Muscle layer of colon (tissue), 2 donors: Measurements from ENCODE around the gene SPECC1L.

Experiments
- H3K27ac ChIP-seq: one replicate; pipeline ENCODE4 v1.7.0; 2013; ENCODE audit warnings: low read depth, mild to moderate bottlenecking, low read length, moderate library complexity
- H3K27me3 ChIP-seq, 2 donors: one replicate each; pipeline ENCODE4 v1.7.0; 2013; ENCODE audit warnings: low read length in 2 of 2, mild to moderate bottlenecking in 2 of 2; ENCODE audit not compliant: insufficient read depth in 2 of 2, control insufficient read depth in 1 of 2
- H3K36me3 ChIP-seq: one replicate; pipeline ENCODE4 v1.7.0; 2013; ENCODE audit warnings: mild to moderate bottlenecking, low read length; ENCODE audit not compliant: insufficient read depth
- H3K4me1 ChIP-seq: one replicate; pipeline ENCODE4 v1.7.0; 2013; ENCODE audit warnings: mild to moderate bottlenecking, low read length; ENCODE audit not compliant: insufficient read depth
- H3K4me3 ChIP-seq, 2 donors: one replicate each; pipeline ENCODE4 v1.7.0; 2013; ENCODE audit warnings: low read length in 2 of 2, low read depth in 1 of 2, mild to moderate bottlenecking in 1 of 2, moderate library complexity in 1 of 2
- H3K9ac ChIP-seq: one replicate; pipeline ENCODE4 v1.7.0; 2013; ENCODE audit warnings: low read length
- H3K9me3 ChIP-seq: one replicate; pipeline ENCODE4 v1.7.0; 2013; ENCODE audit warnings: mild to moderate bottlenecking, low read length
- donor health status: abdominal sarcoma.
- donor health status: Adenocarcinoma of cecum.

Gene SPECC1L

GRCh38 chr22:24355574-24355973 is 84.9 kb downstream of the SPECC1L start:
- Histone ChIP-seq H3K9ac (no peak overlapping the region), H3K27ac (no peak overlapping the region), H3K4me1 (no peaks in the 10 kb centered on the region), H3K27me3 (no peaks in the 10 kb centered on the region), H3K9me3 (no peaks in the 10 kb centered on the region), H3K36me3 (peaks cover 15% of the 10 kb centered on the region), H3K4me3 (no peak overlapping the region)

GRCh38 chr22:24357547-24357946 is 86.9 kb downstream of the SPECC1L start:
- Histone ChIP-seq H3K9ac (no peak overlapping the region), H3K4me3 (no peak overlapping the region), H3K9me3 (no peaks in the 10 kb centered on the region), H3K27me3 (no peaks in the 10 kb centered on the region), H3K27ac (no peak overlapping the region), H3K36me3 (peaks cover 11% of the 10 kb centered on the region), H3K4me1 (no peaks in the 10 kb centered on the region)

- Histone ChIP-seq H3K27me3 (no peaks in the 10 kb centered on the region), H3K36me3 (peaks cover 19% of the 10 kb centered on the region), H3K9ac (no peak overlapping the region), H3K27ac (no peak overlapping the region), H3K4me1 (no peaks in the 10 kb centered on the region), H3K4me3 (no peak overlapping the region), H3K9me3 (no peaks in the 10 kb centered on the region)
Measured at GRCh38 chr22:24358105-24358836, 87.6 kb downstream of the SPECC1L start.

DNA sequence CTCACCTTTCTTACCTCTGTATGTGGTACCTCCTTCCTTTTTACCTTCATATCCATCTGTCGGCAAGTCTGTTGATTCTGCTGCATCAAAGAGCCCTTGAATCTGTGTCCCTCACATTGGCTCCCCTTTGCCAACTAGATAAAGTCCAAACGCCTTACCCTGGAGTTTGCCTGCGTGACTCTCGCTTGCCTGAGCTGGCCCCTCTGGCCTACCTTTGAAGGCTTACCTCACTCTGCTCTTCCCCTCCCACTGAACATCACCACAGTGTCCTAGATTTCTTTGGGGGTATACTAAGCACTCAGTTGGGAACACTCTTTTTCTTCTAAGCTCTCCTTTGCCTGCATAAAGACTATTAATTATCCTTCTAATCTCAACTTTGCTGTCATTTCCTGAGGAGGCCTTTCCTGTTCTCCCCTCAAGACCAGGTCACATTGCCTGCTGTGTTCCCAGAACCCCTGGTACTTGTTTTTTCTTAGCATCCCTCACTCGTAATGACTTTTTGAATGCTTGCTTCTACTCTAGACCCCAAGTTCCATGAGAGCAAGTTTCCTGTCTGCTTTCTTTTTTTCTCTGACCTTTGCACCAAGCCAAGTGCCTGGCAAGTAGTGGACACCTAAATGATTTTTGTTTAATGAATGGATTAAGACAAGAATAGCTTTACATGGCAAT is 89.0 kb downstream of the SPECC1L start:
- Histone ChIP-seq H3K4me1 (no peaks in the 10 kb centered on the region), H3K36me3 (peaks cover 20% of the 10 kb centered on the region), H3K27ac (no peak overlapping the region), H3K9ac (no peak overlapping the region), H3K4me3 (no peak overlapping the region), H3K27me3 (no peaks in the 10 kb centered on the region), H3K9me3 (no peaks in the 10 kb centered on the region)

DNA sequence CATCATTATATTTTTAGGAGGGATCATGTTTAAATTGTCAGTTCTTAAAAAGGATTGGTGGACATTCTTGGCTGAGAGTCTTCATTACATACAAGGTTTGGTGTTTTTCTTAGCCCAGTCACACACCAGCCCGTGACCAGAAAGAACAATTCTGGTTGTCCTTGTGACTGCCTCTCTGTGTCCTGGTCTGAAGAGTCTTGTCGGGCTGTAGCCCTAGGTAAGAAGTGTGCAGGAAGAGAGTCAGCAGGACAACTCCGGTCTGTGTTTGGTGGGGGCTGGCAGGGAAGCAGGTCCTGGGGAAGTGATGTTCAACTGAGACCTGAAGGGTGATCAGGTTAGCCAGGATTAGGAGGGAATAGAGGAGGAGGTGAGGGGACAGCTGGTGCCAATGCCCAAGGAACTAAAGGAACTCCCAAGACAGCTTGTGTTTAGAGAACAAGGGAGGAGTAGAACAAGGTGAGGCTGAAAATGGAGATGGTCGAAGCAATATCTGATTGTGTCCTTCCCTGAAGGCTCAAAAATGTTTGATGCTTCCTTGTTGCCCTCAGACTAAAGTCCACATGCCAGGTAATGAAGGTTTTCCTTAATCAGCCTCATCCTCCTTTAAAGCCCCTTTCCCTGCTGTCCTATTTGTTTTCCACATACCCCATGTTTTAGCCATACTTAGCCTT is 91.5 kb downstream of the SPECC1L start:
- no peak overlapping the region for H3K9ac ChIP-seq
- H3K4me3 ChIP-seq: no peak overlapping the region
- peaks cover 19% of the 10 kb centered on the region for H3K36me3 ChIP-seq
- H3K27ac ChIP-seq: no peak overlapping the region
- no peaks in the 10 kb centered on the region for H3K27me3 ChIP-seq
- H3K9me3 ChIP-seq: no peaks in the 10 kb centered on the region
- H3K4me1 ChIP-seq: no peaks in the 10 kb centered on the region

DNA sequence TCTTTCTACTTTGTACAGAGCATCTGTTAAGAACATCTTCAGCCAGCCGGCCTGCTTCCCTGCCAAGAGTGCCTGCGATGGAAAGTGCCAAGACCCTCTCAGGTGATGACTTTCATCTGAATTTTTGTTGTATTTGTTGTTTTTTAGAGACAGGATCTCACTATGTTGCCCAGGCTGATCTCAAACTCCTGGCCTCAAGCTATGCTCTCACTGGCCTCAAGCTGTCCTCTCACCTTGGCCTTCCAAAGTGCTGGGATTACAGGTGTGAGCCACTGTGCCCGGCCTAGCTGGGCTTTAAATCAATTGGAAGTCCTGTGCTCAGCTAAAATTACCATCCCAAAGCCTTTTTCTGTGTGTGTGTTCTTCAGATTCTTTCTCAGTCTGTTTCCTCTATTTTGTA is 92.6 kb downstream of the SPECC1L start:
- Histone ChIP-seq H3K4me3 (no peak overlapping the region), H3K9me3 (no peaks in the 10 kb centered on the region), H3K4me1 (no peaks in the 10 kb centered on the region), H3K9ac (no peak overlapping the region), H3K27ac (no peak overlapping the region), H3K27me3 (no peaks in the 10 kb centered on the region), H3K36me3 (peaks cover 30% of the 10 kb centered on the region)

GRCh38 chr22:24366701-24367100 is 96.1 kb downstream of the SPECC1L start:
- Histone ChIP-seq H3K27ac (no peak overlapping the region), H3K9ac (no peak overlapping the region), H3K4me1 (no peaks in the 10 kb centered on the region), H3K9me3 (no peaks in the 10 kb centered on the region), H3K27me3 (no peaks in the 10 kb centered on the region), H3K36me3 (peaks cover 49% of the 10 kb centered on the region), H3K4me3 (no peak overlapping the region)

DNA sequence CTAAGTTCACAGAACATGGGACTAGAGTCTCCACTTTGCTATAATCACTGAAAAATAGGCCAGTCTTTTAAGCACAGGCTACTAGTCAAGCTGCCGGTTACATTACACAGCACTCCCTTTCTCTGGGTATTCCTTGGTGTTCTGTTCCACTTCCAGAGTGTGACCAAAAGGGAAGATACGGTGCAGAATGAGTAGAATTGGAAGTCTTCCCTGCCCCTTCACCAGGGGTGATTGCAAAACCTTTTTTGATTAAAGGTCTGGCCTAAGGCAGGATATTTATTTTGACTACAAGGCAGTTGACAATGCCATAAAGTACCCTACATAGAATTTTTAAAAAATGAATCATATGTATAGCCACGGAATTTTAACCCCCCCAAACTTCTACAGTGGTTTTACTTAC is 97.2 kb downstream of the SPECC1L start:
- H3K27me3 ChIP-seq: no peaks in the 10 kb centered on the region
- H3K27ac ChIP-seq: no peak overlapping the region
- no peak overlapping the region for H3K4me3 ChIP-seq
- H3K36me3 ChIP-seq: peaks cover 47% of the 10 kb centered on the region
- no peaks in the 10 kb centered on the region for H3K9me3 ChIP-seq
- H3K4me1 ChIP-seq: no peaks in the 10 kb centered on the region
- H3K9ac ChIP-seq: no peak overlapping the region

GRCh38 chr22:24370401-24370800 is 99.8 kb downstream of the SPECC1L start:
- Histone ChIP-seq H3K36me3 (peaks cover 43% of the 10 kb centered on the region), H3K4me1 (no peaks in the 10 kb centered on the region), H3K9ac (no peak overlapping the region), H3K4me3 (no peak overlapping the region), H3K9me3 (no peaks in the 10 kb centered on the region), H3K27me3 (no peaks in the 10 kb centered on the region), H3K27ac (no peak overlapping the region)

DNA sequence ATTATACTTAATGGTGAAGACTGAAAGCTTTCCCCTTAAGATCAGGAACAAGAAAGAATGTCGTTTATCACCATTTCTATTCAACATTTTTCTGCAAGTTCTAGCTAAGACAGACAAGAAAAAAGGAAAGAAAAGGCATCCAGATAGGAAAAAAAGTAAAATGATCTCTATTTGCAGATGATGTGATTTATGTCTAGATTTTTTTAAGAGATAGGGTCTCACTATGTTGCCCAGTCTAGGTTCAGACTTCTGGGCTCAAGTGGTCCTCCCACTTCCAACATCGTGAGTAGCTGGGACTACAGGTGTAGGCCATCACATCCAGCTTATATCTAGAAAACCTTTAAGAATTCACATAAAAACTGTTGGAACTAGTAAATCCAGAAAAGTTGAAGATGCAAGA is 105.4 kb downstream of the SPECC1L start:
- H3K4me3 ChIP-seq: no peak overlapping the region
- H3K27me3 ChIP-seq: no peaks in the 10 kb centered on the region
- peaks cover 23% of the 10 kb centered on the region for H3K36me3 ChIP-seq
- no peaks in the 10 kb centered on the region for H3K9me3 ChIP-seq
- H3K27ac ChIP-seq: no peak overlapping the region
- no peak overlapping the region for H3K9ac ChIP-seq
- no peaks in the 10 kb centered on the region for H3K4me1 ChIP-seq

GRCh38 chr22:24376586-24376985 is 106.0 kb downstream of the SPECC1L start:
- Histone ChIP-seq H3K36me3 (peaks cover 21% of the 10 kb centered on the region), H3K27me3 (no peaks in the 10 kb centered on the region), H3K27ac (no peak overlapping the region), H3K4me3 (no peak overlapping the region), H3K9ac (no peak overlapping the region), H3K4me1 (no peaks in the 10 kb centered on the region), H3K9me3 (no peaks in the 10 kb centered on the region)
